Endothelial cell of umbilical vein (primary cell): Measurements from ENCODE around the gene TBX21. TPM values are rescaled to one million over a fixed set of nuclear protein-coding genes. Genes with fewer than 3 reads are reported as not detected.
A peak's percentile ranks its signal among the peaks of the same experiment; 100 is the strongest.

Experiments
- BruUV-seq: library from RNA; stranded (reverse); fragments of 400-500 nt; replicated peaks from 2 replicates; lab custom pipeline; 2021; lab: Mats Ljungman, UMichigan
- CTCF ChIA-PET: fragments of 300-600, 350-600 bp; sonication (Branson Sonifier 250); formaldehyde crosslinking; loops from one replicate; lab custom pipeline; 2021; ENCODE audit warnings: antibody characterized with exemption, inconsistent platforms; lab: Charles Lee
- POLR2A ChIA-PET: fragments of 300-600, 350-600 bp; sonication (Branson Sonifier 250); formaldehyde crosslinking; loops from one replicate; lab custom pipeline; 2021; ENCODE audit warnings: antibody characterized with exemption, inconsistent platforms; lab: Charles Lee
- DNase-seq: peaks from one replicate; pipeline ENCODE4 v3.0.0-alpha.2; 2011; ENCODE audit warnings: low read depth, low spot score
- FAIRE-seq: peaks from 2 replicates; lab custom pipeline; 2011; peaks lifted over from hg19 to GRCh38; lab: Jason Lieb, UNC
- H2AFZ ChIP-seq: 2 replicates; pipeline ENCODE4 v1.6.0; 2012; ENCODE audit warnings: low read depth, low read length, control low read depth, inconsistent platforms
- H3K27ac ChIP-seq: 2 replicates; pipeline ENCODE4 v1.5.1; 2011; ENCODE audit warnings: low read depth, mild to moderate bottlenecking, control low read depth, low read length, moderate library complexity; ENCODE audit not compliant: insufficient read depth
- H3K27me3 ChIP-seq, 2 experiments: 2 replicates each; pipeline versions ENCODE4 v1.6.0 to v1.6.1; 2011; ENCODE audit warnings: low read length in 2 of 2, mixed read lengths in 1 of 2; ENCODE audit not compliant: control insufficient read depth in 2 of 2, insufficient read depth in 2 of 2
- H3K36me3 ChIP-seq, 2 experiments: 2 replicates in 1 of 2; 3 replicates in 1 of 2; pipeline ENCODE4 v1.5.1; 2011; ENCODE audit warnings: low read length in 2 of 2, mild to moderate bottlenecking in 1 of 2, moderate library complexity in 1 of 2; ENCODE audit not compliant: control insufficient read depth in 2 of 2, insufficient read depth in 2 of 2; ENCODE audit errors: extremely low read depth in 1 of 2
- H3K4me1 ChIP-seq: 3 replicates; pipeline ENCODE4 v1.5.1; 2011; ENCODE audit warnings: mild to moderate bottlenecking, low read length; ENCODE audit not compliant: control insufficient read depth, insufficient read depth; ENCODE audit errors: extremely low read depth
- H3K4me2 ChIP-seq: 2 replicates; pipeline ENCODE4 v1.6.1; 2011; ENCODE audit warnings: low read length, control low read depth, mixed read lengths; ENCODE audit not compliant: insufficient read depth
- H3K4me3 ChIP-seq, 3 experiments: fragments of 200-600 bp in 1 of 3; sonication (generic), shearing (Covaris generic) in 1 of 3; replicated peaks in 1 of 3; 2 replicates each; pipeline ENCODE4 v1.5.1; 2011 to 2016; ENCODE audit warnings: control low read depth in 3 of 3, low read length in 3 of 3, mild to moderate bottlenecking in 2 of 3, inconsistent platforms in 1 of 3, low read depth in 1 of 3, moderate library complexity in 1 of 3; ENCODE audit not compliant: insufficient read depth in 1 of 3
- H3K79me2 ChIP-seq: 2 replicates; pipeline ENCODE4 v1.6.0; 2012; ENCODE audit warnings: low read length, inconsistent platforms; ENCODE audit not compliant: control insufficient read depth, insufficient read depth
- H3K9ac ChIP-seq: replicated peaks from 2 replicates; pipeline ENCODE3; 2011; ENCODE audit warnings: low read length, control low read depth; ENCODE audit not compliant: insufficient read depth; ENCODE audit errors: extremely low read depth
- H3K9me1 ChIP-seq: replicated peaks from 3 replicates; pipeline ENCODE4 v1.6.0; 2011; ENCODE audit warnings: mild to moderate bottlenecking, low read length; ENCODE audit not compliant: control insufficient read depth, insufficient read depth; ENCODE audit errors: extremely low read depth
- H3K9me3 ChIP-seq: replicated peaks from 2 replicates; pipeline ENCODE4 v1.5.1; 2012; ENCODE audit warnings: low read length, inconsistent platforms; ENCODE audit not compliant: control insufficient read depth, insufficient read depth
- H4K20me1 ChIP-seq: replicated peaks from 2 replicates; pipeline ENCODE3; 2011; ENCODE audit warnings: mild to moderate bottlenecking, low read length; ENCODE audit not compliant: control insufficient read depth, insufficient read depth; ENCODE audit errors: extremely low read depth
- CTCF ChIP-seq, 2 donors: IDR thresholded peaks; 1 replicate in 1 of 2; 2 replicates in 1 of 2; pipeline ENCODE4 v1.5.1; 2011; ENCODE audit warnings: low read length in 2 of 2, mild to moderate bottlenecking in 2 of 2, moderate library complexity in 2 of 2, control low read depth in 1 of 2, inconsistent platforms in 1 of 2, low read depth in 1 of 2; ENCODE audit not compliant: insufficient read depth in 1 of 2; ENCODE audit errors: extremely low read depth in 1 of 2
- EZH2 ChIP-seq: IDR thresholded peaks from 2 replicates; pipeline ENCODE4 v1.6.1; 2012; ENCODE audit warnings: borderline replicate concordance, low read depth, mild to moderate bottlenecking, moderate library complexity, low read length, inconsistent platforms; ENCODE audit not compliant: severe bottlenecking
- FOS ChIP-seq: IDR thresholded peaks from 2 replicates; pipeline ENCODE4 v1.6.1; 2011; ENCODE audit warnings: mild to moderate bottlenecking, low read length, moderate library complexity, borderline replicate concordance; ENCODE audit not compliant: insufficient read depth
- GATA2 ChIP-seq: IDR thresholded peaks from 2 replicates; pipeline ENCODE4 v1.7.0; 2011; ENCODE audit warnings: low read depth, mild to moderate bottlenecking, moderate library complexity, mixed read lengths, low read length; ENCODE audit not compliant: insufficient read length, insufficient read depth
- MAX ChIP-seq: IDR thresholded peaks from 2 replicates; pipeline ENCODE4 v1.6.1; 2011; ENCODE audit not compliant: insufficient read depth, insufficient read length
- MYC ChIP-seq: IDR thresholded peaks from one replicate; pipeline ENCODE4 v1.6.1; 2011; ENCODE audit warnings: mild to moderate bottlenecking, low read depth, low read length
- POLR2A ChIP-seq: IDR thresholded peaks from 2 replicates; pipeline ENCODE4 v1.6.1; 2012; ENCODE audit warnings: low read depth, mild to moderate bottlenecking, control low read depth, low read length
- POLR2AphosphoS5 ChIP-seq: IDR thresholded peaks from 2 replicates; pipeline ENCODE4 v1.6.1; 2012; ENCODE audit warnings: low read depth, mild to moderate bottlenecking, control low read depth, low read length, moderate library complexity; ENCODE audit not compliant: insufficient read depth
- dilution Hi-C: fragments of 300-500 bp; cut with MboI; formaldehyde crosslinking; loops from one replicate; pipeline ENCODE4 v1.15.0; 2019; ENCODE audit warnings: low sequenced_read_pairs; ENCODE audit not compliant: extremely low pct_ligation_motif_present
- intact Hi-C: fragments of 100-400 bp; cut with micrococcal nuclease; formaldehyde crosslinking; loops from one replicate; pipeline ENCODE4 v1.10.0; 2022
- polyA plus RNA-seq, 4 experiments: library from polyadenylated mRNA; depleted of rRNA in 3 of 4; stranded (reverse) in 3 of 4; unstranded in 1 of 4; fragments of >200 nt; gene quantifications; 2 replicates each; pipeline versions ENCODE4 v1.2.1 to v1.2.3, GENCODE V29; 2011 to 2012; ENCODE audit warnings: missing spikeins in 1 of 4
- total RNA-seq: library from RNA; stranded (reverse); gene quantifications from 2 replicates; pipeline ENCODE4 v1.2.3, GENCODE V29; 2021

The TBX21 gene
- total and polyA plus RNA-seq, 2 donors (not counting 3 experiments of a cell fraction or from before 2014, with no cell fraction given), result not detected

GRCh38 chr17:47785538-47786123, 52.6 kb downstream of the TBX21 start:
- H3K27ac ChIP-seq, result no peak overlapping the region

More at GRCh38 chr17:47785538-47786123, 52.6 kb downstream of the TBX21 start:
- H4K20me1 ChIP-seq, result no peaks in the 10 kb centered on the region
- H3K9ac ChIP-seq, result no peak overlapping the region
- no peaks in the 10 kb centered on the region for H3K9me1 ChIP-seq
- H3K4me1 ChIP-seq, result peaks cover 5% of the 10 kb centered on the region
- dilution Hi-C loops, result no loop called here
- FAIRE-seq (no peak), DNase-seq (peak; percentile 32)
- H3K4me3 ChIP-seq, result no peak overlapping the region
- ChIA-PET CTCF (interaction anchor here (1.5 to 1.7 kb wide), 2 partner anchors 10 to 16 kb away, joined by 3 to 5 read pairs; no protein-coding TSS in a partner anchor), POLR2A (no interaction called here)
- H3K4me2 ChIP-seq, result no peak overlapping the region
- H2AFZ ChIP-seq, result no peak overlapping the region
- TF ChIP-seq POLR2A, result no peak
- no peak for TF ChIP-seq GATA2
- no peak for TF ChIP-seq CTCF (IDR thresholded peaks at IDR 0.05; ENCODE audit: extremely low read depth in 1 of 2, insufficient read depth in 1 of 2, low read depth in 1 of 2, low read length in 2 of 2)
- TF ChIP-seq EZH2, result no peak
- TF ChIP-seq POLR2AphosphoS5, result no peak
- TF ChIP-seq MYC, result no peak
- no peak for TF ChIP-seq FOS
- TF ChIP-seq MAX, result no peak
- H3K79me2 ChIP-seq, result no peaks in the 10 kb centered on the region
- no peaks in the 10 kb centered on the region for H3K36me3 ChIP-seq
- intact Hi-C loops, result no loop called here
- peaks cover 16 to 30% of the 10 kb centered on the region in 2 experiments for H3K27me3 ChIP-seq
- BruUV-seq, result no TSS peak
- H3K9me3 ChIP-seq, result no peaks in the 10 kb centered on the region
